Renal cortex interstitium (tissue), 11 donors: ENCODE measurements around the gene NUDT5. TPM values are rescaled to one million over a fixed set of nuclear protein-coding genes. Genes with fewer than 3 reads are reported as not detected.
"Not testable (repeated sequence)": the region's sequence is repeated elsewhere in the genome, so short reads cannot be mapped to it uniquely, and the experiment has no call there.

Experiments
- DNase-seq, 11 donors: peaks; one replicate each; pipeline ENCODE4 v3.0.0-alpha.2; 2013; ENCODE audit warnings: low read depth in 9 of 11, low spot score in 4 of 11; ENCODE audit errors: extremely low read depth in 1 of 11
- polyA plus RNA-seq, 3 donors: library from polyadenylated mRNA; unstranded; fragments of 120-200 nt; gene quantifications; one replicate each; pipeline ENCODE4 v1.2.1, GENCODE V29; 2013; ENCODE audit not compliant: insufficient read length in 3 of 3

Gene NUDT5
- polyA plus RNA-seq, 3 donors = 79.3 to 85.1 (median 84.8) TPM

GRCh38 chr10:12181065-12181775 lies 14.5 kb downstream of the NUDT5 start:
- no peak for DNase-seq

GRCh38 chr10:12180221-12180974 lies 15.3 kb downstream of the NUDT5 start:
- no peak for DNase-seq

- no peak for DNase-seq
Observed at GRCh38 chr10:12179606-12180170, 16.0 kb downstream of the NUDT5 start.

- DNase-seq = no peak
Observed at GRCh38 chr10:12177642-12178041, 18.0 kb downstream of the NUDT5 start.

- DNase-seq = not testable (repeated sequence)
Observed at GRCh38 chr10:12171512-12171911, 24.2 kb downstream of the NUDT5 start.

- no peak for DNase-seq
Observed at GRCh38 chr10:12165999-12166775, 29.5 kb downstream of the NUDT5 start.

- DNase-seq = no peak
Observed at GRCh38 chr10:12165036-12165435, 30.7 kb downstream of the NUDT5 start.

GRCh38 chr10:12164085-12164484 lies 31.6 kb downstream of the NUDT5 start:
- DNase-seq = no peak

GRCh38 chr10:12162927-12163326 lies 32.8 kb downstream of the NUDT5 start:
- DNase-seq = no peak

GRCh38 chr10:12160664-12161063 lies 35.0 kb downstream of the NUDT5 start:
- DNase-seq = no peak

GRCh38 chr10:12158111-12158510 lies 37.6 kb downstream of the NUDT5 start:
- DNase-seq = no peak

- no peak for DNase-seq
Observed at GRCh38 chr10:12156367-12157123, 39.1 kb downstream of the NUDT5 start.

- no peak for DNase-seq
Observed at GRCh38 chr10:12154516-12154915, 41.2 kb downstream of the NUDT5 start.

GRCh38 chr10:12150163-12150562 lies 45.5 kb downstream of the NUDT5 start:
- no peak for DNase-seq

- DNase-seq = no peak
Observed at GRCh38 chr10:12144538-12144937, 51.2 kb downstream of the NUDT5 start.

GRCh38 chr10:12140038-12140437 lies 55.7 kb downstream of the NUDT5 start:
- no peak for DNase-seq

- no peak for DNase-seq
Observed at GRCh38 chr10:12135631-12136030, 60.1 kb downstream of the NUDT5 start.

- DNase-seq = peak in 10 of 11 donors; percentile 24 to 58 (median 49)
Observed at GRCh38 chr10:12130237-12130872, 65.3 kb downstream of the NUDT5 start.
